Testis (tissue), 2 donors: ENCODE measurements around the gene CACNB2.

ENCODE experiments used
- CTCF ChIP-seq, 3 experiments: fragments of 450-650 bp in 2 of 3; fragments of 200-600 bp in 1 of 3; sonication (generic) in 1 of 3; IDR thresholded peaks; one replicate each; pipeline ENCODE4 v1.5.1; 2016 to 2019; ENCODE audit warnings: antibody characterized with exemption in 3 of 3, mild to moderate bottlenecking in 2 of 3, moderate library complexity in 1 of 3
- POLR2A ChIP-seq: fragments of 450-650 bp; IDR thresholded peaks from one replicate; pipeline ENCODE4 v1.6.1; 2017; ENCODE audit warnings: antibody characterized with exemption, mild to moderate bottlenecking, moderate library complexity

DNA sequence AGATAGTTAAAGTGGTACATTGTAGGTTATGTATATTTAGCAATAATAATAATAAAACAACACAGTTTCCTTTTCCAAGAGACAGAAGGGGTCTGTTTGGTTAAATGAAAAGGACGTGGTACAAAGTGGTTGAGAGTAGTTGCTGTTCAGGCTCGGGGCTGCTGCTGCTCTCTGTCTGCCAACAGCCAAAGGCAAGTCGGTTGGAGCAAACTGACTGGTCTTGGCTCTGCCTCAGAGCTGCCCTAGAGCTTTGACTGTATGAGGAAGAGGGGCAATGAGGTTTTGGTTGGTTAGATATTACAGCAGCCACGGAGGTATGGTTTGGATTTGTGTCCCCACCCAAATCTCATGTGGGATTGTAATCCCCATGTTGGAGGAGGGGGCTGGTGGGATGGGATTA, 95.3 kb downstream of the CACNB2 start:
- no peak for TF ChIP-seq CTCF (IDR thresholded peaks at IDR 0.05)
- no peak for TF ChIP-seq POLR2A
